GM12891 (cell line): Measurements from ENCODE around the gene PSME4.

Experiments used
- POLR2A ChIP-seq: IDR thresholded peaks from 2 replicates; pipeline ENCODE4 v1.6.1; 2011; ENCODE audit warnings: low read depth, low read length, control low read depth
- POLR2AphosphoS5 ChIP-seq: IDR thresholded peaks from 2 replicates; pipeline ENCODE4 v1.6.1; 2011; ENCODE audit warnings: low read depth, low read length, control low read depth
- TAF1 ChIP-seq: IDR thresholded peaks from 2 replicates; pipeline ENCODE4 v1.6.1; 2011; ENCODE audit warnings: low read depth, low read length, control low read depth

DNA sequence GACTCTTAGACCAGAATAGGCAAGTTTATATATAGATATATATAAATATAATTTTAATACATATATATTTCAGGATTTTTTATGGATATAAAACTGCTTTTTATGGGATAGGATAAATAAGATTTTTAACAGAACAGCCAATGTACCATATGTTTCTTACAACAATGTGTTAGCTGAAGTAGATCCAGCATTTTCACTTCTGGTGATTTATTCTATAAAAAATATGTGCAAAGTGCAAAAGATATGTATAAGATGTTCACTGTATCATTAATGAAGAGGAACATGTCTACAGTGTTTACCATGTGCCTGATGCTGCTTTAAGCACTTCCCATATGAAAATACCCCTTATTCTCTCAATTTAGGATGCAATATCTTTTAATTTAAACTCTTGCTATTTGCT, 88.8 kb downstream of the PSME4 start:
- TF ChIP-seq POLR2A, result no peak
- TF ChIP-seq POLR2AphosphoS5, result no peak
- no peak for TF ChIP-seq TAF1
